Measurements from ENCODE around the gene TPST1.
A peak's percentile ranks its signal among the peaks of the same experiment; 100 is the strongest.
"Not testable (repeated sequence)": the region's sequence is repeated elsewhere in the genome, so short reads cannot be mapped to it uniquely, and the experiment has no call there.

Gene TPST1

DNA sequence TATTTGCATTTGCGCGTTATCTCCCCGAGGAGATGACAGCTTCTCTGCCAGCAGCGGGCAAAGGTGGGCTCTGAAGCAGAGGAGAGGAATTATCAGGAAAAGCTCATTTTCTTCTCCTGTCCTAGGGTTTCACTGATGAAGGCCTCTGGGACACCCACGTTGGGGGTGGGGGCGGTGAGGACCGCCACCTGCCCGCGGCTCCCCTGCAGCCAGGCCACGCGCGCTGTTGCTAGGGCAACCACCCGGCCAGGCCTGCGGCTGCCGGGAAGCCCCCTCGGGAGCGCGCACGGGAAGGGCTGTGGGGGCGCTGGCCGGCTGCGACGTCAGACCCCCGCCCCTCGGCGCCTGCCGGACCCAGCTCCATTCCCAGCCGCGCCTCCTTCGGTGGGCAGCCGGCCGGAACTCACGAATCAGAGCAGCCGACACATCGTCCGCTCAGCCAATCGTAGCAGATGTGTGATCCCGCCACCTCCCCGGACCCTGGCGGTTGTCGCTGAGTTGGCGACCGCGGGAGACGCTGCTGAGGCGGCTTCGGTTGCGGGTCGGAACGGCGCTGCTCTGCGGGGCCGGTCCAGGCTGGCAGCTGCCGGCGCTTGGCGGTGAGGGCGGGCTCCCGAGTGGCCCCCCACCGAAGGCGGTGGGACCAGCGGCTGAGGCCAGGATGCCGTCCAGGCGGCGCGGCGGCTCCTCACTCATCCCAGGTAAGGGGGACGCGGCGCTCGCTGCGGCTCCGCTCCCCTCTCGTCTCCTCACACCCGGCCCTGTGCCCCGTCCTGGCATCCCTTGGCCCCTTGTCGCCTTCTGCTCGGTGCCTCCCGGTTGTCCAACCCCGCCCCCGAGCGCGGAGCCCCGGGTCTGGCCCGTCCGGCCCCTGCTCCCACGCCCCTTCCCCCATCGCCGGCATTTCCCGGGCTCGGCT lies at the start of gene TPST1:
Gene TPST1 (plus strand): TSS at position 513 of the 919 bp plus-strand sequence. CDS start 35,092 bp downstream, outside the sequence.
- peak; percentile 89 for DNase-seq

DNA sequence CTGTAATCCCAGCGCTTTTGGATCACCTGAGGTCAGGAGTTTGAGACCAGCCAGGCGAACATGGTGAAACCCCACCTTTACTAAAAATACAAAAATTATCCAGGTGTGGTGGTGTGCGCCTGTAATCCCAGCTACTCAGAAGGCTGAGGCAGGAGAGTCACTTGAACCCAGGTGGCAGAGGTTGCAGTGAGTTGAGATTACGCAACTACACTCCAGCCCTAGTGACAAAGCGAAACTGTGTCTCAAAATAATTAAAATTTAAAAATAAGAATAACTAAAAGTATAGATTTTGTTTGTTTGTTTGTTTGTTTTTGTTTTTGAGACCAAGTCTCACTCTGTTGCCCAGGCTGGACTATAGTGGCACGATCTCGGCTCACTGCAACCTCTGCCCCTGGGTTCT lies 49.1 kb upstream of the TPST1 start:
- not testable (repeated sequence) for DNase-seq

DNA sequence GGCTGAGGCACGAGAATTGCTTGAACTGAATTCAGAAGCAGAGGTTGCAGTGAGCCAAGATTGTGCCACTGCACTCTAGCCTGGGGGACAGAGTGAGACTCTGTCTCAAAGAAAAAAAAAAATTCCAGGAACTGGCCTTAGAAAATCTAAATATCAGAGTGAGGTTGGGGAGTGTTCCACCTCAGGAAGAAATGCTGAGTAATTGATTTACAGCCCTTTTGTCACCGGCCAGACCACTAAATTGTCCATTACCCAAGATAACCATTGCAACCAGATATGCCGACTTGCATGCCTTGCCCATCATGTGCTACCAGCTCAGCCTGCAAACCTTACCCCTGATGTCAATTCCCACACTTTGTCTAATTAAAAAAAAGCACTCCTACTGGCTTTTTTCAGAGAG lies 48.1 kb upstream of the TPST1 start:
- no peak for DNase-seq

DNA sequence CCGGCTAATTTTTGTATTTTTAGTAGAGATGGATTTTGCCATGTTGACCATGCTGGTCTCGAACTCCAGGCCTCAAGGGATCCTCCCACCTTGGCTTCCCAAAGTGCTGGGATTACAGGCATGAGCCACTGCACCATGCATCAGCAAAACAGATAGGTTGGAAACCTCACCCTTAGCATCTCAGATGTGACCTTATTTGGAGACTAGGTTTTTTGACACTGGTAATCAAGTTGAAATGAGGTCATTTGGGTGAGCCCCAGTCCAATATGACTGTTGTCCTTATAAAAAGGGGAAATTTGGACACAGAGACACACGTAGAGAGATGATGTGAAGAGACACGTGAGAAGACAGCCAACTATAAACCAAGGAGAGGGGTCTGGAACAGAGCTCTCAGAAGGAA lies 42.5 kb upstream of the TPST1 start:
- DNase-seq: no peak

DNA sequence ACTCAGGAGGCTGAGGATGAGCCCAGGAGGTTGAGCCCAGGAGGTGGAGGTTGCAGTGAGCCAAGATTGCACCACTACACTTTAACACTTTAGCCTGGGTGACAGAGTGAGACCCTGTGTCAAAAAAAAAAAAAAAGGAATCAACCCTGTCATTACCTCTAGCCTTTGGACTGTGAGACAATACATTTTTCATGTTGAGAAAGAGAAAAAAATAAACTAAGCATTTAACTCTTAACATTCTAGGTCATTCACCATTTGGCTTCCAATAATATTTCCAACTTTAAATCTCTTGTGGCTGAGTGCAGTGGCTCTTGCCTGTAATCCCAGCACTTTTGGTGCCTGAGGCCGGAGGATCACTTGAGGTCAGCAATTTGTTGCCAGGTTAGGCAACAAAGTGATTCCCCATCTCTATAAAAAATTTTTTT lies 41.9 kb upstream of the TPST1 start:
- DNase-seq: no peak

DNA sequence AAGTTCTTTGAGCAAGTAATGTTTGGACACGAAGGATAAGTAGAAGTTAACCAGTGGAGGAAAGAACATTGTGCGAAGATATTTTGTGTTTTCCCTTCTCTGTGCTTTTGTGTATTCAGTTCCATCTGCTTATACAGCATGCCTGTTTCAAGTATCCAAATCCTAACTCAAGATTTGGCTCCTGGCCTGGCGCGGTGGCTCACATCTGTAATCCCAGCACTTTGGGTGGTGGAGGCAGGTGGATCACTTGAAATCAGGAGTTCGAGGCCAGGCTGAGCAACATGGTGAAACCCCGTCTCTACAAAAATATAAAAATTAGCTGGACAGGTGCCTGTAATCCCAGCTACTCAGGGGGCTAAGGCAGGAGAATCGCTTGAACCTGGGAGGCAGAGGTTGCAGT lies 40.8 kb upstream of the TPST1 start:
- no peak for DNase-seq

DNA sequence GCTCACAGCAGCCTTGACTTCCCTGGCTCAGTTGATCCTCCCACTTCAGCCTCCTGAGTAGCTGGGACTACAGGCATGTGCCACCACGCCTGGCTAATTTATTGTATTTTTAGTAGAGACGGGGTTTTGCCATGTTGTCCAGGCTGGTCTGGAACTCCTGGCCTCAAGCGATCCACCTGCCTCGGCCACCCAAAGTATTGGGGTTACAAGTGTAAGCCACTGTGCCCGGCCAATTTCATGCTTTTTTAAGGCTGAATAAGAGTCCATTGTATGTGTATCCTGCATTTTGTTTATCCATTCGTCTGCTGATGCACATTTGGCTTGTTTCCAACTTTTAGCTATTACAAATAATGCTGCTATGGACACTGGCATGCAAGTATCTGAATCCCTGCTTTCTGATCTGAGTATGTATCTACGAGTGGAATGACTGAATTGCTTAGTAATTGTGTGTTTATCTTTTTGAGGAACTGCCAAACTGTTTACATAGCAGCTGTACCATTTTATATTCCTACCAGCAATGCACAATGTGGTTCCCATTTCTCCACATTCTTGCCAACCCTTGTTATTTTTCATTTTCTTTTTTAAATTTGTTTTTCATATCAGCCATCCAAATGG lies 37.3 kb upstream of the TPST1 start:
- no peak for DNase-seq

DNA sequence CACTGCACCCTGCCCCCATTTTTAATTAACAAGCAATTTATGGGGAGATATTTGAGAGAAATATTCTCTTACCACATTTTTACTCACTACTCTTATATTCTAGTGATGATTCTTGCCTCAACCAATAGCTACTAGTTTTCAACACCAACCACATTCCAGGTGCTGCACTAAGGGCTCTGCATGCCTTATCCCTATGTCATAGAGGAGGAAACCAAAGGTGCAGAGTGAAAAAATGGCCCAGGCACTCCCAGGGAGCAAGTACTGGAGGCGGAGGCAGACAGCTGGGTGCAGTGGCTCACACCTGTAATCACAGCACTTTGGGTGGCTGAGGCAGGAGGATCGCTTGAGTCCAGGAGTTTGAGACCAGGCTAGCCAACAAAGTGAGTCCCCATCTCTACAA lies 35.5 kb upstream of the TPST1 start:
- no peak for DNase-seq

DNA sequence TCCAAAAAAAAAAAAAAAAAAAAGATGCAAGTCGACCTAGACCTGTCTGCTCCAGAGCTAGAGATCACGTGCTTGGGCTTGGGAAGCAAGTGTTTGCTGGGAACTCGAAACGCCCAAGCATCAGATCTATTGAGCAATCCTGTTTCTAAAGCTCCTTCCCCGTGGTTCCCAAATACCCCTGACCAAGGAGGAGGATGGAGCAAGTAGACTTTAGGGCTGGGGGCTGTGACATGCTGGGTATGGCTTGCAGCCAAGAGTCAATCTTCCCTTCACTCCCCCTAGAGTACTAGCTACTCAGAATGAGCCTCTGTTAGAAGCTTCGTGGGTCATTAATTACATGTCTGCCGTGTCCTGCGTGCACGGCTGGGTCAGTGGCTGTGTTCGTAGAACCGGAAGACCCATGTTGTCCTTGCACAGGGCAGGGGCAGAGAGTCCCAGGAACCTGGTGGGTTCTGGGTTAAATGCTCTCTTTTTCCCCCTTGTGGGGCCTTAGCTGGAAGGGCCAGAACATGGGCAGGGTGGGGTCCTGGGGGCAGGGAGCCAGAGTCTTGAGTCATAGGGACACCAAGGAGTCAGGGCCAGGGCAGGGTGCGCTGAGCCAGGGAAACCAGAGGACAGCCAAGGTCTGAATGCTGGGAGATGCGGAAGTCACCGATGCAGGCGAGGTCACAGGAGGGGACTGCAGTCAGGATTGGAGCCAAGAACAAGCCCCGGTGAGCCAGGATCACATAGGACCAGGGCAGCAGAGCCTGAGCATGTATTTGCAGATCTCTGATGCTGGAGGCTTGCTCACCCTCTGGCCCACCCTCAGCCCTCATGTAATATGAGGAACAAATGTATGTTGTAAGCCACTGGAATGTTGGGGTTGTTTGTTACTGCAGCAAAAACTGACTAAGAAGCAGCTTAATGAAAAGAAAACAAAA lies 34.6 kb upstream of the TPST1 start:
- DNase-seq: no peak

DNA sequence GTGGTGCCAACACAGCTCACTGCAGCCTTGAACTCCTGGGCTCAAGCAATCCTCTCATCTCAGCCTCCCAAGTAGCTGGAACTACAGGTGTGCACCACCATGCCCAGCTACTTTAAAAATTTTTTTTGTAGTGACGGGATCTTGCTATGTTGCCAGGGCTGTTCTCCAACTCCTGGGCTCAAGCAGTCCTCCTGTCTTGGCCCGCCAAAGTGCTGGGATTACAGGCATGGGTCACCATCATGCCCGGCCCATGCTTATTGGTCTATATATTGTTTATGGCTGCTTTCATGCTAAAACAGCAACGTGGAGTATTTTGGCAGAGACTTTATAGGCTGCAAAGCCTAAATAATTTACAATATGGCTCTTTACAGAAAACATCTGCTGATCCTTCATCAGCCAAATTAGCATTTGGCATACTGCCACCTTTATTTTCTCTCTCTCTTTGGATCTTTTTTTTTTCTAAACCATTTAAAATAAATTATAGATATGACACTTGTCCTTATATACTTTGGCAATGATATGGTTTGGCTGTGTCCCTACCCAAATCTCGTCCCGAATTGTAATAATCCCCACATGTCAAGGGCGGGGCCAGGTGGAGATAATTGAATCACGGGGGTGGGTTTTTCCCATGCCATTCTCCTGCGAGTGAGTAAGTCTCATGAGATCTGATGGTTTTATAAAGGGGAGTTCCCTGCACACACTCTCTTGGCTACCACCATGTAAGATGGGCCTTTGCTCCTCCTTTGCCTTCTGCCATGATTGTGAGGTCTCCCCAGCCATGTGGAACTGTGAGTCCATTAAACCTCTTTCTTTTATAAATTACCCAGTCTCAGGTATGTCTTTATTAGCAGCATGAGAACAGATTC lies 32.4 kb upstream of the TPST1 start:
- DNase-seq: not testable (repeated sequence)

DNA sequence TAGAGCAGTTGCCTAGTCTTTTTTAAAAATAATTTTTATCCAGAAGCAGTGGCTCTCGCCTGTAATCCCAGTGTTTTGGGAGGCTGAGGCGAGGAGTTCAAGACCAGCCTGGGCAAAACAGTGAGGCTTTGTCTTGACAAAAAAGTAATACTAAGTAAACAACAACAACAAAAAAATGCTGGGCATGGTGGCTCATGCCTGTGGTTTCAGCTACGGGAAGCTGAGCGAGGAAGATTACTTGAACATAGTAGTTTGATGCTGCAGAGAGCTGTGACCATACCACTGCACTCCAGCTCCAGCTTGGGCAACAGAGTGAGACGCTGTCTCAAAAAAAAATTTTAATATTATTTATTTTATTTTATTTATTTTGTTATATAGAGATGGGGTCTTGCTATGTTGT lies 31.3 kb upstream of the TPST1 start:
- DNase-seq: no peak

DNA sequence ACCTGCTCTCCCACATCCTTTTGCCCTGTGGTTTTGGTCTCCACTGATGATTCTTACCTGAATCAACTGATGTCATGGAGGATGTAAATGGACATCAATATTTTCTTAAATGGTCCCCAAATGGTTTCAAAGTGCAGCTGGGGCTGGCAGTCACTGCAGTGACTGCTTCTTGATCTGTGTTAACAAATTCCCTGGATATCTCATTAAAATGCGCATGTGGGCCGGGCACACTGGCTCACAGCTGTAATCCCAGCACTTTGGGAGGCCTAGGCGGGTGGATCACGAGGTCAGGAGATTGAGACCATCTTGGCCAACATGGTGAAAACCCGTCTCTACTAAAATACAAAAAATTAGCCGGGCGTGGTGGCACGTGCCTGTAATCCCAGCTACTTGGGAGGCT lies 30.1 kb upstream of the TPST1 start:
- DNase-seq: not testable (repeated sequence)

DNA sequence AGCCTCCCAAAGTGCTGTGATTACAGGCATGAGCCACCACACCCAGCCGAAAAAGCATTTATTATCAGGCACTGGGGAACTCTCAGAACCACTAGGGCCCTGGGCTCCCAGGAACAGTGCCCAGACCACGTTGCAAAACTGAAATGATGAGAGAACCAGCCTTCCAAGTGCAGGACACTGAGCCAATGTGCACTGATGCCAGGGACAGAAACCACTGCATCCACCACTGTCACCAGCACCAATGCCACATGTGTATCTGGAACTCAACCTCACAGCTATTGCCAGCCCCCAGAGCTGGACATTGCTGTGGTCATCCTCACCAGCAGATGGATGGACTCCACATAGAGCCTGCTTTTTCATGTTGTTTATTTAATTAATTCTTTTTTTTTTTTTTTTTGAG lies 28.2 kb upstream of the TPST1 start:
- DNase-seq: no peak

DNA sequence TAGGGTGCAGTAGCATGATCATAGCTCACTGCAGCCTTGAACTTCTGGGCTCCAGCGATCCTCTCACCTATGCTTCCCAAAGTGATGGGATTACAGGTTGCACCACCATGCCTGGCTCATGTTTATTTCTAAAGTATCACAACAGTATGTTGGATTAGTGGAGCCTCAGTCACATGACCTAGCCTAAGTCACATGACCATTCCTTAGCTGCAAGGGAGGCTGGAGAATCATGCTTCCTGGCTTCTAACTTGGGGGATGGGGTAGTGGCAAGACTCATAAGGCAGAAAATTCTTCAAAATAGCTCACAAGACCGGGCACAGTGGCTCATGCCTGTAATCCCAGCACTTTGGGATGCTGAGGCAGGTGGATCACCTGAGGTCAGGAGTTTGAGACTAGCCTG lies 26.9 kb upstream of the TPST1 start:
- no peak for DNase-seq

DNA sequence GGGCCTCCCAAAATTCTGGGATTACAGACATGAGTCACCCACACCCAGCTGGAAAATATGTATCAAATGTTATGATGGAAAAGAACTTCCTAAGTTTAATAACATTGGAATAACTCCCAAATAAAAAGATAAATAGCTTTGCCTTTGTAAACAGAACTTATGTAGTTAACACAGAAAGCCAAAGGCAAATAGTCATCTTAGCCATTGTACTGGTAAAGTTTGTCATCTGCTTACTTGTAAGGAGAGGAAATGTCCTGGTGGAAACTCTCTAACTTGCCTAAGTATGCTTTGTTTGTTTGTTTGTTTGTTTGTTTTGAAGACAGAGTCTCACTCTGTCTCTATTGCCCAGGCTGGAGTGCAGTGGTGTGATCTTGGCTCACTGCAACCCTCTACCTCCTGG lies 23.8 kb upstream of the TPST1 start:
- no peak for DNase-seq

DNA sequence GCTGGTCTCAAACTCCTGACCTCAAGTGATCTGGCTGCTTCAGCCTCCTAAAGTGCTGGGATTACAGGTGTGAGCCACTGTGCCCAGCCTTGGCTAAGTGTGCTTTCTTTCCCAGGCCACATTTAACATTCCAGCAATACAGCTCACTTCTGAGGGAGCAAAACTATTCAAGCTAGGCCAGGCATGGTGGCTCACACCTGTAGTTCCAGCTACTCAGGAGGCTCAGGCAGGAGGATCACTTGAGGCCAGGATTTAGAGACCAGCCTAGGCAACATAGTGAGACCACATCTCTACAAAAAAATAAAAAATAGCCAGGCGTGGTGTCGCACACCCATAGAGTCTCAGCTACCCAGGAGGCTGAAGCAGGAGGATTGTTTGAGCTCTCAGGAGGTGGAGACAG lies 23.3 kb upstream of the TPST1 start:
- DNase-seq: no peak

DNA sequence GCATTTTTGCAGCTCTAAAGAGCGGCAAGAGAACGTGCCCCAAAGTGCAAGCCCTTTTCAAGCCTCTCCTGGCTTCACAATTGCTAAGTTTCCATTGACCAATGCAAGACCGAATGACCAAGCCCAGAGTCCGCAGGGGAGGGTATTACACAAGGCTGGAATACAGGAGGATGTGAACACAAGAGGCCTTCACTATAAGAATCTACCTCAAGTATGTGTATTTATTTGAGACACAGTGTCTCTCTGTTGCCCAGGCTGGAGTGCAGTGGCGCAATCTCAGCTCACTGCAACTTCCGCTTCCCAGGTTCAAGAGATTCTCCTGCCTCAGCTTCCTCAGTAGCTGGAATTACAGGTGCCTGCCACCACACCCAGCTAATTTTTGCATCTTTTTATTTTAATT lies 22.2 kb upstream of the TPST1 start:
- no peak for DNase-seq

DNA sequence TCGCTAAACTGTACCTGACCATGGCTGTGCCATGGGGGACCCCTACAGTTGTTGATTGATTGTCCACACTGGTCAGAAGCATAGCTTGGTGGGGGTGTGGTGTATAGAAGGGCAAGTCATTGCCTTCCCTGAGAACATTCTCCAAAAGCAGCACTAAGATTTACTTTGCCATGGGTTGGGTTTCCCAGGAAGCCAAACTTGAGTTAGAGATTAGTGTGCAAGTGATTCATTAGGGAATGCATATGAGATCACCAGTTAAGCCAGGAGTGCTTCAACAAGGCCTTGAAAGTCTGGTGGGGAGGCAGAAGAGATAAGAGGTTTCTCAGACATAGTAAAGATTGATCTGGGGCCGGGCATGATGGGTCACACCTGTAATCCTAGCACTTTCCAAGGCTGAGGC lies 21.4 kb upstream of the TPST1 start:
- no peak for DNase-seq

DNA sequence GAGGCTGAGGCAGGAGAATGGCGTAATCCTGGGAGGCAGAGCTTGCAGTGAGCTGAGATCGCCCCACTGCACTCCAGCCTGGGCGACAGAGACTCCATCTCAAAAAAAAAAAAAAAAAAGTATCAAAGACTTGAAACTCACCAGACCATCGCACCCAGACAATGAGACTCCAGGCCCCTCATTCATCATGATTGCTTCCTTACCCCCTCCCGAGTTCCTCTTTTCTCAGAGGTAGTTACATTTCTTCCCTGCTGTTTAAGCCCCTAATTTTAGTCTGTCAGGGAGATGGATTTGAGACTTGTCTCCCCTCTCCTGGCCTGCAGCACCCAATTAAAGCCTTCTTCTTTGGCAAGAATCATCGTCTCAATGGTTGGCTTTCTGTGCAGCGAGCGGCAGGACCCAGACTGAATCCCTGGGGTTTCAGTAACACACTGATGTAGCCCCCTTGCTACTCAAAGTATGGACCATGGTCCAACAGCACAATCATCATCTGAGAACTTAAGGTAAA lies 19.4 kb upstream of the TPST1 start:
- DNase-seq: no peak

DNA sequence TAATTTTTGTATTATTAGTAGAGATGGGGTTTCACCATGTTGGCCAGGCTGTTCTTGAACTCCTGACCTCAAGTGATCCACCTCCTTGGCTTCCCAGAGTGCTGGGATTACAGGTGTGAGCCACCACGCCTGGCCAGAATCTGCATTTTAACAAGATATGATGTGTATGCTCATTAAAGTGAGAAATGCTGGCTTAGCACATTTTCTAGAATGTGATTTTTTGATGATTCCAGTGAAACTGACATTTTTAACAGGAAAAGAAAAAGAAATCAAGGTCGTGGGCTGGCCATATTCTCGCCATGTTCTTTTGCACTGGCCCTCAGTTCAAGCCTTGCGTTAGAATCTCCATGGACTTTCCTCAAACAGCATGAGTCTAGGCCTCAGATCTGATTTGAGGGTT lies 18.1 kb upstream of the TPST1 start:
- DNase-seq: no peak

DNA sequence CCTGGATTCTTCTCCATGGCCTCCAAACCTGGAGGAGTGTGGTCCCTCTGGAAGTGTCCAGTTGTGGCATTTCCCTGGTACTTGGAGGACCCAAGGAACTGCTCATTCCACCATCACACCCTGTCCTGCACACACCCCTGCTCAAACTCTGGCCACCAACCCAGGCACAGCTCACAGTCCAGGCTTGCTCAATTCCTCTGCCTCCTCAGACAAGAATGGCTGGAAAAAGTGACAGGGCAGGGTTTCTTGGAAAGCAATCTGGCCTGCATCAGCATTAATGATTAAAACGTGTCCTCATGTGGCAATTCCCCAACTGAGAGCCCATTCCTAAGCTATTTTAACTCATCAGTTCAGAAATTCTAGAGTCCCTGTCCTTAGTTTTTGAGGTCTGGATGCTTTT lies 17.2 kb upstream of the TPST1 start:
- DNase-seq: no peak

DNA sequence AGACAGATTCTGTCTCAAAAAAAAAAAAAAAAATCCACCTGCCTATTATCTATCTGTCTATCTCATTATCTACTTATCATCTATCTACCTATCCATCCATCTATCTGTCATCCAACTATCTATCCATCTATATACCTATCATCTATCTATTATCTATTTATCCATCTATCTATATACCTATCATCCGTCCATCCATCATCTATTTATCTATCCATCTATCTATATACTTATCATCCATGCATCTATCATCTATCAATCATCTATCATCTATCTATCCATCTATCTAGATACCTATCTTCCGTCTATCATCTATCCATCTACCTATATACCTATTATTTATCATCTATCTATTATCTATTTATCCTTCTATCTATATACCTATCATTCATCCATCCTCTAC lies 16.5 kb upstream of the TPST1 start:
- DNase-seq: no peak
